Embryonic facial prominence (tissue), 1 donor: Measurements from ENCODE around the gene FAM117B.
"Not testable (repeated sequence)": the region's sequence is repeated elsewhere in the genome, so short reads cannot be mapped to it uniquely, and the experiment has no call there.

ENCODE experiments used
- DNase-seq: peaks from one replicate; pipeline ENCODE4 v3.0.0-alpha.2; 2016; ENCODE audit errors: extremely low spot score

FAM117B gene

DNA sequence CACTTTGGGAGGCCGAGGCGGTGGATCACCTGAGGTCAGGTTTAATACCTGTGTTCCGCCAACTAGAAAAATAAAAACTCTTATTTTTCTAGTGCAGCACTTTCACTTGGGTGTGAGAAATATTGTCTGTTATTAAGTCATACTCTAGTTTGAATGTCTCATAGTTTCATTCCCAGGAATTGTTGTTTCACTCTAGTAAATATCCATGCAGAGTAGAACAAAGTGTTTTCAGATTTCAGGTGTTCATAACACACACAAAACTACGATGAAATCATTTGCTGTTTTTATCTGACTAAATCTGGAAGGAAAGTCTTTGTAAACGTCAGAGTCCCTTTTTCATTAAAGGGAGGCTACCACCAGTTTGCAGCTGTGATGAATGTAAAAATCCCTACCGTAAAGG lies 4.0 kb downstream of the FAM117B start:
- DNase-seq, result no peak

DNA sequence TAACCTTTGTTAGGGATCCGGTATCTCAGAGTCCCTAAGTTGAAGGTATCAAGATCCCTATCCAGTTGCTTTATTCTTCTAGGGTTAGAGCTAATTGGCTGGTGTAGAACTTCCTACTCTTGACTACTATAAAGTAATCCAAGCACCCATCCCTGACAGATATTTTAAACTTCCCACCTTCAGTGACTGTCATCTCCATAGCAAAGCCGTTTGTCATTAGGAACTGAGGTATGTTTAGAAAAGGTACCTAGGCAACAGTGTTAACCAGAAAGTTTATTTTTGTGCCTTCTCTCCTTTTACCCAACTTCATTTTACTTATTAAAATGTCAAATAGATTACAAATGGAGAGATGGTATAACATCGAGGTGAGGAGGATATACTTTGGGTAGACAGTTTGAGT lies 4.5 kb downstream of the FAM117B start:
- DNase-seq, result no peak

DNA sequence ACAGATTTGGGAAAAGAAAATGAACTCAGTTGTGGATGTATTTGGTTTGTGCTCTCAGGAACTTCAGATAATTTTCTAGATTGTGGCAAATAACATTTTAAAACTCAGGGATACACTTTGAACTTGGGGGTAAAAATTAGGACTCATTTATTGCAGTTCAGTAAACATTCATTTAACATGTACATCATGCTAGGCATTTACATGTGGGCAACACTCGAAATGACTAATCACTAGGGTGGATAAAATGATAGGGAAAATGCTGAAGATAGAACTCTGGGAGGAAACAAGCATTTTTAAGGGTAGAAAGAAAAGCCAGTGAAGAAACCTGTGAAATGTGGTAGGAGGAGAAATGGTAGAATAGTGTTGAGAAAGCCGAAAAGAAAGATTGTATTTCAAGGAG lies 7.8 kb downstream of the FAM117B start:
- no peak for DNase-seq

DNA sequence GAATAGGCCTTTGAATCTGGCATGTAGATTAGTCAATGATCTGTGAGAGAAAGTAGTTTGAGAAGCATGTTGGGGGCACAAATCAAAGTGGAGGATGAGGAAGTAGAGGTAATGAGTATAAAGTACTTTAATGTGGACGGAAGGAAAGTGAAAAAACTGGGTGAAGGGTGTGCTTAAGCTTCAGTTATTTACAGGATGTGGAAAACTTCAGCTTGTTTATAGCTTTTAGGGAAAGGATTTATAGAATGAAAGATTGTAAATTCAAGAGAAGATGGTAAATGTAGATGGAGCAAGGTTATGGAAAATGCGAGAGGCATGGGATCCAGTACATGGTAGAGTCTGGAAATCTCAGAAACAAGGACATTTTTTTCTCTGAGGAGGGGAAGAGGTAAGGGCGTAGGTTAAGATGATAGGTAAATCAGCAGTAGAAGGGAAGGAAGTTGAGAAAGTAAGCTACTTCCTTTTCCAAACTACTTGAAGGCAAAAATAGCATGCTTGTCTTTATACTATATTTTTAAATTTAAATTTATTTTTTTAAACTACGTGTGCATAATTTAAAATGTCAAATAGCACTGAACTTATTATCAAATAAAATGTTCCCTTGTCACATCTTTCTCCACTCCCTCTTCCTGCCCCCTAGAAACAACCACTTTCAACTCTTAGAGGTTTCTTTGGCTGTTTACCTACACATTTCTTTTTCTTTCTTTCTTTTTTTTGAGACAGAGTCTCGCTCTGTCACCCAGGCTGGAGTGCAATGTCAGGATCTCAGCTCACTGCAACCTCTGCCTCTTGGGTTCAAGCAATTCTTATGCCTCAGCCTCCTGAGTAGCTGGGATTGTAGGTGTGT lies 8.5 kb downstream of the FAM117B start:
- DNase-seq, result no peak

DNA sequence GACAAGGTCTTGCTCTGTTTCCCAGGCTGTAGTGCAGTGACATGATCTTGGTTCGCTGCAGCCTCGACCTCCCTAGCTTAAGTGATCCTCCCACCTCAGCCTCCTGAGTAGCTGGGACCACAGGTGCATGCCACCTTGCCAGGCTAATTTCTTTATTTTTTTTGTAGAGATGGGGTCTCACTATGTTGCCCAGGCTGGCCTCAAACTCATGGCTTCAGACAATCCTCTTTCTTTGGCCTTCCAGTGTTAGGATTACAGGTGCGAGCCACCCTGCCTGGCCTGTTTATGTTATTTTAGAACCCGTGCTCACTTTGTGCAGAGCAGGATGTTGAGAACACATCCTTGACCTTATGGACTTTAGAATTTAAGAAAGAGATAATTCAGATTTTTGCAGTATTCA lies 17.4 kb downstream of the FAM117B start:
- DNase-seq, result no peak

DNA sequence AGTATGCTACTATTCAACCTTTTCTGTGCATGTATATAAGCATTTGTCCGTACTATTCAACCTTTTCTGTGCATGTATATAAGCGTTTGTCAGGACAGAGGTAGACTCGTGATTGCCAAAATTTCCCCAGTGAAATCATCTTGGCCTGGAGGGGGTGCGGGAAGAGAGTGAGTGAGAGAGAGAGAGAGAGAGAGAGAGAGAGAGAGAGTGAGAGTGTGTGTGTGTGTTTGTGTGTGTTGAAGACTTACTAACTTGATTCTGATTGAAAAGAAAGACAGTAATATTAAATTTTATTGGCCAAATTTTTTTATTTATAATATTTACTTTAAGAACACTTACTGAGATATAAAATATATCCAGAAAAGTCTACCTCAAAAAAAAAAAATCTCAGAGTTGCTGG lies 19.1 kb downstream of the FAM117B start:
- no peak for DNase-seq

DNA sequence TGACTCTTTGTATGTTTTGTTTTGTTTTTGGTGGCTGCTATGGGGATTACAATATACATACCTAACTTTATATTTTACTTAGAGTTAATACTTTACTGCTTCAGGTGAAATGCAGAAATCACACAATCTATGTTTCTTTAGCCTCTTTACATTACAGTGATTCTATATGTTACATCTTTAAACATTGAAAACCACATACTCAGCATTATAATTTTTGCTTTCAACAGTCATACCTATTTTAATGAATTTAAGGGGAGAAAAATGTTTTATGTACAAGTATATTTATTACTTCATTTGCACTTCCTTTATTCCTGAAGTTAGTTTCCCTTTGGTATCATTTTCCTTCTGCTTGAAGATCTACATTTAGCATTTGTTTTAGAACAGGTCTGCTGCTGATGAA lies 23.1 kb downstream of the FAM117B start:
- no peak for DNase-seq

DNA sequence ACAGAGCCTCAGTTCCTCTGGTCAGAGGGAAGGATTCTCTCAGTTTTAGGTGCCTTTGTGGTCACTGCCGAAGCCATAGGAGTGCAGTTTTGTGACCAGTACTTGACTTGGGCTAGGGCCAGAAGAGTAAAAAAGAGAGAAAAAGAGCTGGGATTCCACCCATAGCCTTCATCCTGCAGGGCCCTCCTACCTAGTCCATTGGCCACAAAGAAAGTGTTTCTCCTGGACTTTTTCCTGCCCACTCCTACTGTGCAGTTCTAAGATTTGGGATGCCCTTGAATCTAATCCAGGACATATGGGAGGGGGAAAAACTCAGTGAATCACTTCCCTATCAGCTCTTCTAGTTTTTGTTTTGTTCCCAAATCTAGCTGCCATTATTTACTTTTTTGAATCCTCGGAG lies 26.0 kb downstream of the FAM117B start:
- no peak for DNase-seq

DNA sequence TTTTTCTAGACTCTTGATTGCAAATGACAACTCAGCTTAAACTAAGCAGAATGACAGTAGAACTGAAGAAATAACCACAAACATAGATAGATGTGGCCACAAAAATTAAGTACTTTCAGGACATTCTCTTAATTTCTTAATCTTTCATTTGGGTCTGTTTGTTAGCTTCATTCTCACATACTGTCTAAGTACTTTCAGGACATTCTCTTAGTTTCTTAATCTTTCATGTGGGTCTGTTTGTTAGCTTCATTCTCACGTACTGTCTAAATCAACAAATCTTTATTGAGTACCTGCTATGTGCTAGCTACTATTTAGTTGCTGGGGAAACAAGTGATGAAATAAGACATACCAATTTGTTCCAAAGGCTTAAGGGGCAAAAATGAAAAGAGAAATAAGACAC lies 35.1 kb downstream of the FAM117B start:
- DNase-seq, result no peak

DNA sequence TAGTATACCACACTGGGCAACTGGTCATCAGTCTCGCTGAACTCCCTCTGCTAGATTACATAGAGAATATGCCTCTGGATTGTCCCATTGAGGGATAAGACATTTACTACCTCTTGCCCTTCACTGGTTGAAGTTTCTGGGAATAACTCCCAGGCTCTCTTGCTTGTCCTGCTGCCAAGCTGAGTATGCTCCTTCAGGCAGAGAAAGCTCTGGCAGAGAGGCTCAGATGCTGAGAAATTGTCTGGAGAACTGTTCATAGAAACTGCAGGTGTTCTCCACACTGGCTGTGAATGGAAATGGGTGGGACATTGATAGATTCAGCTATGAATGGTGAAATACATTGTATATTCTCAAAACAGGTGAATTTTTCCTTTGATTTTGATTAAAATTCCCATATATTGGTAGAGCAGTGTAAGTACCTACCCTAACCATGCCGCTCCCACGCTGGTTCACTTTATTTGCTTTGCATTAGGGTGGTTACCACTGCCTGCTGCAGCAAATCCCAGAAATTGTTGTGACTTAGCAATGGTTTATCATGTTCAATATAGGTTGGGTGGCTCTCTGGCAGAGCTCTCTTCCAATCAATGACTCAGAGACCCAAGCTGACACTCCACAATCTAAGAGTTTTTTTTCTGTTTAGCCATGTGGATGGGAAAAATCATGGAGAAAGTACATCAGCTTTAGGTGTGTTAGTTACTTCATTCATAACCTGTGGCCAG lies 36.7 kb downstream of the FAM117B start:
- no peak for DNase-seq

DNA sequence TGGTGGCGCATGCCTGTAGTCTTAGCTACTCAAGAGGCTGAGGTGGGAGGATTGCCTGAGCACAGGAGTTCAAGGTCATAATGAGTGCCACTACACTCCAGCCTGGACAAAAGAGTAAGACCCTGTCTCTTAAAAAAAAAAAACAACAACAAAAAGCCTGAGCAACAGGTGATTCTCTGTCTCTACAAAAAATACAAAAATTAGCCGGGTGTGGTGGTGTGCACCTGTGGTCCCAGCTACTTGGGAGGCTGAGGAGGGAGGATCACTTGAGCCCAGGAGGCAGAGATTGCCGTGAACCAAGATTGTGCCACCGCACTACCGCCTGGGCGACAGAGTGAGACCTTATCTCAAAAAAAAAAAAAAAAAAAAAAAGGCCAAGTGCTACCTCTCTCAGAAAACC lies 40.3 kb downstream of the FAM117B start:
- DNase-seq, result not testable (repeated sequence)

DNA sequence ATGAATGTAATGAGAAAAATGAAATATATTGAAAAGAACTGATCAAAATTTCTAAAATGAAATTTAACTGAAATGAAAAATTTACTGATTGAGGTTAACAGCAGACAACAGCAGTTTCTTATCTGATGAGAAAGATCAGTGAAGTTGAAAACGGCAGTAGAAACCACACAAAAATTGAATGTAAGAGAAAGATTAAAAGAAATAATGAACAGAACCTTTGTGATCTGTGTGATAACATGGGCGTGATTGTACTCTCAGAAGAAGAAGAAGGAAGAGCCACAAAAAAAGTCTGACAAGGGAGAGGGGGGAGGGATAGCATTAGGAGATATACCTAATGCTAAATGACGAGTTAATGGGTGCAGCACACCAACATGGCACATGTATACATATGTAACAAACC lies 45.2 kb downstream of the FAM117B start:
- no peak for DNase-seq

DNA sequence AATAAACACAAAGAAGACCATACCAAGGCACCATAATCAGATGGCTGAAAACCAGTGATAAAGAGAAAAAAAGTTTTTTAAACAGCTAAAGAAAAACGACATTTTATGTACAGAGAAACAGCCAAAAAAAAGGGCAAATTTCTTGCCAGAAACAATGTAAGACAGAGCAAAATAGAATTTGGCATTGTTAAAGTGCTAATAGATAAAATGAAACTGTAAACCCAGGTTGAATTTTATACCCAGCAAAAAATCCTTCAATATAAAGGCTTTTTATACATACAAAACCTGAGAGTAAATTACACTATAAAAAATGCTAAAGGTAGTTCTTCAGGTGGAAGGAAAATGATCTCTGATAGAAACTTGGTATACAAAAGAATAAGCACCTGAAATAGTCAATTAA lies 45.7 kb downstream of the FAM117B start:
- no peak for DNase-seq

DNA sequence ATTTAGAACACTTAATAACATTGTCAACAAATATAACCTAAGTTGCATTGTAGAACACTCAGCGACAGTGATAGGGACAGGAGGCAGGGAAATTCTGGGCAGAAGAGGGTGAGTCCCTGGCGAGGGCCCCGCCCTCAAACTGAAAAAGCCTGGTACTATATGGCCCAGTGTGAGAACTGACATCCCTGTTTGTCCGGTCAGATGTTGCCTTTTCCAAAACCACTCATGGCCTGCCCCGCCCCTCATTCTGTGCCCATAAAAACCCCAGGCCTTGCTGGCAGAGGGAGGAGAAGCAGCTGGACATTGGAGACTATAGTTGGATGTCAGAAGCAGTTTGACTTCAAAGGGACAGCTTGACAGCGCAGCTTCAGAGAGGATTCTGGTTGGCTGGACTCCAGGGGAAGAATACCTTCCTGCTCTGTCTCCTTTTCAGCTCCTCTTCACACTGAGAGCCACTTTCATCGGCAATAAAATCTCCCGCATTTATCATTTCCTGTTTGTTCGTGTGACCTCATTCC lies 47.0 kb downstream of the FAM117B start:
- DNase-seq, result no peak

DNA sequence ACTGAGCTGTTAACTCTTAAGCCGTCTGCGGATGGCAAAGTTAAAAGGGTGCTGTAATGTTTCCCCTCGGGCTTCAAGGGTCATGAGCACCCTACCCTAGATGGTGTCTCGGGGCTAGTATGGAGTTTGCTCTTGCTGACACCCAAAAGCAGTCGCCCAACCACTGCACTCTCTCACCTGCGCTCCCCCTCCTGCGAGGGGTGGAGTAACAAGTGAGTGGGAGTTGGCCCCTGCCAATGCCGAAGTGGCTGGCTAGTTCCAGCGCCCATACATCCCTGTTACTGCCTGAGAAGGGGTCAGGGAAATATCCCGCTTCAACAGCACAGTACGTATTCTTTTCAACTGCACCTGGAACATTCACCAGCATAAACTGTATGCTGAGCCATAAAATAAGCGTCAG lies 47.5 kb downstream of the FAM117B start:
- DNase-seq, result no peak

DNA sequence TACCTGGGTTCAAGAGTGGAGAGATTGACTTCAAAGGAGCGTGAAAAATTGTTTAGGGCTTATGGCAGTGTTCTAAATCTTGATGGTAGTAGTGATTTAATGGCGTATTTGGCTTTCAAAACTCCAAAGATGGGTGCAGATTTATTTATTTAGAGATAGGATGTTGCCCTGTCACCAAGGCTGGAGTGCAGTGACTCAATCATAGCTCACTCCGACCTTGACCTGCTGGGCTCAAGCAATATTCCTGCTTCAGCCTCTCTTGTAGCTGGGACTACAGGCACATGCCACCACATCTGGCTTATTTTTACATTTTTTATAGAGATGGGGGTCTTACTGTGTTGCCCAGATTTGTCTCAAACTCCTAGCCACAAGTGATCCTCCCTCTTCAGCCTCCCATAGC lies 52.5 kb downstream of the FAM117B start:
- no peak for DNase-seq

DNA sequence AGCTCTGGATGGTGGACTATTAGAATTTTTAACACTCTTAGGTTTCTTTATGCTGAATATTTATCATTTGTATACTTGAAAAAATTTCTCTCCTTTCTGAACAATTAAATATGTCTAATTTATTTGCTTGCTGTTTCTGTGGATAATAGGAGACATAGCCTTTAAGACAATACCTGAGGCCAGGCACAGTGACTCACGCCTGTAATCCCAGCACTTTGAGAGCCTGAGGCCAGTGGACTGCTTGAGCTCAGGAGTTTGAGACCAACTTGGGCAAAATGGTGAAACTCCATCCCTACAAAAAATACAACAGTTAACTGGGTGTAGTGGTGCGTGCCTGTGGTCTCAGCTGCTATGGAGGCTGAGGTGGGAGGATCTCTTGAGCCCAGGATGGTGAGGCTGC lies 54.7 kb downstream of the FAM117B start:
- DNase-seq, result no peak

DNA sequence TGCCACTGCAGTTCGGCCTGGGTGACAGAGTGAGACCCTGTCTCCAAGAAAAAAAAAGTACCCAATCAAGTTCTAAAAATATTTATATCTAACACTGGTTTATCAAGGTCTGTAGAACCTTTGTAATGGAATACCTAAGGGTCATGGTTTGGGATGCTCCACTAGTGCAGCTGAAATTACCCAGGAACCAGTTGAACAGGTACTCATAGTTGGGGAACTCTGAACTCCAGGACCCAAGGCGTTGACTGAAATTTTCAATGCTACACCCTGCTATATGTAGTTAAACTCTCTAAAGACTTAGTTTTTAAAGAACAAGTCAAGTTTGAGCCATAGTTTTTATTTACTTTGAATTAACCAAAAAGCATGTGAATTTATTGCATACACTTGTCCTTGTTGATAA lies 55.1 kb downstream of the FAM117B start:
- DNase-seq, result no peak

DNA sequence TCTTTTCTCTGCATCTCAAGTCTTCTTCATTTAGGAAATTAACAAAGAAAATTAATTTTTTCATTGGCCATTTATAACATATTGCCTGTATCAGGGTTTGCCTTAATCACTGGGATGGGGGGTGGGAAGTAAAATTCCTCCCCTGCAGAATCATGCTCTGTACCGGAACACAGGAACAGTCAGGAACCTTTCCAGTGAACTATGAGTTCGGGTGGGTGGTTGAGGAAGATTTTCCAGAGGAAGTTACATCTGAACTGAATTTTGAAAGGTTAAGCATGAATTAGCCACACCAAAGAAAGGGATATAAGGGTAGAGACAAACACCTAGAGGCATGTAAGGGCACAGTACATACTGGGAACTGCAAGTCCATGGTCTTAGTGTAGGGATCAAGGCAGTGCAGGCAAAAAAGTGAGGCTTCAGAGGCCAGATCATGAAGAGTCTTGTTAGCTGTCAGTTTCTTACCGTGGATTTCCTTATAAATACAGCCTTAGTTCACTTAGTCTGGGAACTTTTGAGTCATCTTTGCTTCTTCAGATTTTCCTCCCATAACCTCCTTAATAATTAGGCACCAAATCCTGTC lies 55.6 kb downstream of the FAM117B start:
- no peak for DNase-seq

DNA sequence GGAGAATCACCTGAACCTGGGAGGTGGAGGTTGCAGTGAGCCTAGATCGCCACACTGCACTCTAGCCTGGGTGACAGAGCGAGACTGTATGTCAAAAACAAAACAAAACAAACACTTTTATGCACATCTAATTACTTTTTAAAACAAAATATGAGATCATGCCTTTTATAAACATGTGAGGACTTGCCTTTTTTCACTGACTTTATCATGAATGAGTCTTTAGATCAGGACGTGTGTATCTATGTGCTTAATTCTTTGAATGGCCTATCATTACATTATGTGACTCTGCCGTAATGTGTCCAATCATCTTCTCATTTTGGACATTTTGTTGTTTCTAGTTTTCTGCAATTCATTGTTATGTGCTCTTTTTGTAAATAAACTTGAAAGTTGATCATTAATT lies 58.7 kb downstream of the FAM117B start:
- DNase-seq, result no peak

DNA sequence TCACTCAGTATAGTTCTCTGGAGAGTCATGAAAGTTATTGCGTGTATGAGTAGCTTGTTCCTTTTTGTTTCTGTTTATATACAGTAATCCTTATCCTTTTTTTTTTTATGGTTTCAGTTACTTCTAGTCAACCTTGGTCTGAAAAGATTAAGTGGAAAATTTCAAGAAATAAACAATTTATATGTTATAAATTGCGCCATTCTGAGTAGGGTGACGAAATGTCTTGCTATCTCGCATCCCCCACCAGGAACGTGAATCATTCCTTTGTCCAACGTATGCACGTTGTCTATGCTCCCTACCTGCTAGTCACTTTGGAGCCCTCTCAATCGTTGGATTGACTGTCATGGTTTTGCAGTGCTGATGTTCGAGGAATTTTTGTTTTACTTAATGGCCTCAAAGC lies 60.4 kb downstream of the FAM117B start:
- no peak for DNase-seq

DNA sequence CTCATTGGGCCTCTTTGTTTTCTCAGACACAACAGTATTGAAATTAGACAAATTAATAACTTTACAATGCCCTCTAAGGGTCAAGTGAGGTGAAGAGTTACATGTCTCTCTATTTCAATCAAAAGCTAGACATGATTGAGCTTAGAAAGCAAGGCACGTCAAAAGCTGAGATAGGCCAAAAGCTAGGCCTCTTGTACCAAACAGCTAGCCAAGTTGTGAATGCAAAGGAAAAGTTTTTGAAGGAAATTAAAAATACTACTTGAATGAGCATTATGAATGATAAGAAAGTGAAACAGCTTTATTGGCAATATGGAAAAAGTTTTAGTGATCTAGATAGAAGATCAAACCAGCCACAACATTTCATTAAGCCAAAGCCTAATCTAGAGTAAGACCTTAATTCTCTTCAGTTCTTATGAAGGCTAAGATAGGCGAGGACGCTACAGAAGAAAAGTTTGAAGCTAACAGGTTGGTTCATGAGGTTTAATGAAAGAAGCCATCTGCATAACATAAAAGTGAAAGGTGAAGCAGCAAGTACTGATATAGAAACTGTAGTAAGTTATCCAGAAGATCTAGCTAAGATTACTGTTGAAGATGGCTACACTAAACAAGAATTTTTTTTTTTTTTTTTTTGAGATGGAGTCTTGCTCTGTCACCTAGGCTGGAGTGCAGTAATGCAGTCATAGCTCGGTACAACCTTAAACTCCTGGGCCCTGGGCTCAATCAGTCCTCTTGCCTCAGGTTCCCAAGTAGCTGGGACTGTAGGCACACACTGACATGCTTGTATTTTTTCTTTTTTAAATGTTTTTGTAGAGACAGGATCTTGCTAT lies 65.5 kb downstream of the FAM117B start:
- DNase-seq, result no peak
